ENCODE data around the gene ERP27.

DNA sequence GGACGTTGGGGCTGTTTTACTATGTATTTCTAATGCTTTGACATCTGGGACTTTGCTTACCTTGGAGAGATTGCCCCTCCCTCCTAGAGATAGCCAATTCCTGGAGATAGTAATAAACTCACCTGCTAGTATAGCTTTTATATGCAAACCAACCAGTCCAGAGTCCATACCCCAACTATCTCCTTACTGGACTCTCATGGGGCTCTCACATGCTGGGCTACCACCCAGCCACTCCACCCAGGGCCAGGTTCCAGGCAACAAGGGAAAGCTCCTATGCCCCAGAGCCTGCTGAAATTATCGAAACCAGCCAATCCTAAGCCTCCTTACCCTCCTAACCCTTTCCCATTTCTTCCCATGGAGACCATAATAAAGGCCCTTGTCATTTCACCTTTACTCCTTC is 27.2 kb downstream of the ERP27 start:
- TF ChIP-seq EZH2 (IDR thresholded peaks at IDR 0.05; ENCODE audit: low read length, missing control alignments) = no peak
- TF ChIP-seq, protein P1, sequence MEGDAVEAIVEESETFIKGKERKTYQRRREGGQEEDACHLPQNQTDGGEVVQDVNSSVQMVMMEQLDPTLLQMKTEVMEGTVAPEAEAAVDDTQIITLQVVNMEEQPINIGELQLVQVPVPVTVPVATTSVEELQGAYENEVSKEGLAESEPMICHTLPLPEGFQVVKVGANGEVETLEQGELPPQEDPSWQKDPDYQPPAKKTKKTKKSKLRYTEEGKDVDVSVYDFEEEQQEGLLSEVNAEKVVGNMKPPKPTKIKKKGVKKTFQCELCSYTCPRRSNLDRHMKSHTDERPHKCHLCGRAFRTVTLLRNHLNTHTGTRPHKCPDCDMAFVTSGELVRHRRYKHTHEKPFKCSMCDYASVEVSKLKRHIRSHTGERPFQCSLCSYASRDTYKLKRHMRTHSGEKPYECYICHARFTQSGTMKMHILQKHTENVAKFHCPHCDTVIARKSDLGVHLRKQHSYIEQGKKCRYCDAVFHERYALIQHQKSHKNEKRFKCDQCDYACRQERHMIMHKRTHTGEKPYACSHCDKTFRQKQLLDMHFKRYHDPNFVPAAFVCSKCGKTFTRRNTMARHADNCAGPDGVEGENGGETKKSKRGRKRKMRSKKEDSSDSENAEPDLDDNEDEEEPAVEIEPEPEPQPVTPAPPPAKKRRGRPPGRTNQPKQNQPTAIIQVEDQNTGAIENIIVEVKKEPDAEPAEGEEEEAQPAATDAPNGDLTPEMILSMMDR (conservative IDR thresholded peaks at IDR 0.05 in 1 of 2, IDR thresholded peaks at IDR 0.05 in 1 of 2; ENCODE audit: low read depth in 1 of 2, low read length in 2 of 2) = no peak

Measured in fibroblast of lung (primary cell).